ENCODE measurements around the gene FIBCD1. TPM values are rescaled to one million over a fixed set of nuclear protein-coding genes. Genes with fewer than 3 reads are reported as not detected.

Gene FIBCD1
- total RNA-seq, 1 donor from 2014 or later, result 0.66 TPM

DNA sequence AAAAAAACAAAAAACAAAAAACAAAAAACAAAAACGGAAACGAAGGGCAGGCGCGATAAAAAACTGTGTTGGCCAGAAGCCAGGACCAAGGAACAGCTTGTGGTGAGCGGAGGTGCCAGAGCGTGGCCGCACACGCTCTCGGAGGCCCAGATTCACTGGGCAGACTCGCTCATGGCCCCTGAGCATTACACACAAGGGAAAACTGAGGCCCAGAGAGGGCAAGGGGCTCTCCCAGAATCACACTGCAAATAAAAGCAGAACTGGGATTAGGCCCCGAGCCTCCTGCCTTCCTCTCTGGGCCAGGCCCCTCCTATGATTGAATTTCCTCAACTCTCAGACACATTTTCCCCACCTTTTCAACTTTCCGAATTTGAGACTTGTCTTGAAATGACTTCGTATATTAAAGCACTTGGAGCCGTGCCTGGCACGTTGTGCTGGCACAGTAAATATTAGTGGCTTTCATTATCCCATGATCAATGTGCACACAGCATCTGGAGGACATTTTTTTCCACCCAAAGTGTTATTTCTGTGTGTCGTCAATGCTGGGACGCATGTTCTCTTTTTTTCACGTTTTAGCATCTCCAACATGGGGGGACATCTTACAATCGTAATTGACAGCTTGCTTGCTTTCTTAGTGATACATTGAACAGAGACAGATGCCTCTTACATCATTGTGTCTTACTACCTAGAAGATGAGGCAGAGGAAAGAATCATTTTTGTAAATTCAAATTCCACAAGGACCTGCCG is 7.4 kb downstream of the FIBCD1 start:
- no peaks in the 10 kb centered on the region for H3K36me3 ChIP-seq (ENCODE audit: insufficient read depth, low read length)
- no peak overlapping the region for H3K4me3 Mint-ChIP-seq (ENCODE audit: unreplicated experiment)
- peaks cover 11% of the 10 kb centered on the region for H3K4me1 Mint-ChIP-seq (ENCODE audit: low read depth, unreplicated experiment)
- peaks cover 31% of the 10 kb centered on the region for H3K27me3 Mint-ChIP-seq (ENCODE audit: low read depth, unreplicated experiment)
- FAIRE-seq (no peak), DNase-seq (ENCODE audit: low read depth) (no peak)
- H3K9me3 Mint-ChIP-seq (ENCODE audit: unreplicated experiment), result no peaks in the 10 kb centered on the region
- H2AFZ ChIP-seq (ENCODE audit: low read depth, low read length), result no peak overlapping the region
- no peaks in the 10 kb centered on the region for H3K27me3 ChIP-seq (ENCODE audit: insufficient read depth, low read length)
- peaks cover 54% of the 10 kb centered on the region for H3K4me1 ChIP-seq (ENCODE audit: insufficient read depth, low read length)
- H3K9me3 ChIP-seq (ENCODE audit: insufficient read depth, low read depth, low read length), result no peaks in the 10 kb centered on the region
- no peak overlapping the region for H3K9ac ChIP-seq (ENCODE audit: low read length)
- H3K27ac Mint-ChIP-seq (ENCODE audit: unreplicated experiment), result no peak overlapping the region
- H3K36me3 Mint-ChIP-seq (ENCODE audit: low read depth, unreplicated experiment), result no peaks in the 10 kb centered on the region
- H4K20me1 ChIP-seq (ENCODE audit: insufficient read depth, low read length), result no peaks in the 10 kb centered on the region
- no peak overlapping the region for H3K27ac ChIP-seq (ENCODE audit: low read depth, low read length)
- no peak overlapping the region for H3K4me3 ChIP-seq (ENCODE audit: insufficient read depth, low read depth, low read length)
- no peak for TF ChIP-seq EZH2 (IDR thresholded peaks at IDR 0.05; ENCODE audit: insufficient read depth, low read length)
- no peak for TF ChIP-seq CTCF (IDR thresholded peaks at IDR 0.05; ENCODE audit: insufficient read depth, low read depth, low read length)
- H3K4me2 ChIP-seq (ENCODE audit: low read length), result no peak overlapping the region
- H3K79me2 ChIP-seq (ENCODE audit: insufficient read depth, low read length), result no peaks in the 10 kb centered on the region

- Histone ChIP-seq H3K4me2 (ENCODE audit: low read length) (no peak overlapping the region), H3K27me3 (ENCODE audit: insufficient read depth, low read length) (no peaks in the 10 kb centered on the region), H3K36me3 (ENCODE audit: insufficient read depth, low read length) (no peaks in the 10 kb centered on the region), H3K9me3 (ENCODE audit: insufficient read depth, low read depth, low read length) (no peaks in the 10 kb centered on the region), H3K4me1 (ENCODE audit: insufficient read depth, low read length) (peaks cover 46% of the 10 kb centered on the region), H3K27ac (ENCODE audit: low read depth, low read length) (no peak overlapping the region), H3K79me2 (ENCODE audit: insufficient read depth, low read length) (no peaks in the 10 kb centered on the region), H2AFZ (ENCODE audit: low read depth, low read length) (no peak overlapping the region), H4K20me1 (ENCODE audit: insufficient read depth, low read length) (no peaks in the 10 kb centered on the region), H3K9ac (ENCODE audit: low read length) (no peak overlapping the region), H3K4me3 (ENCODE audit: insufficient read depth, low read depth, low read length) (no peak overlapping the region)
- DNase-seq (ENCODE audit: low read depth) (no peak), FAIRE-seq (no peak)
- Mint-ChIP-seq H3K27me3 (ENCODE audit: low read depth, unreplicated experiment) (peaks cover 31% of the 10 kb centered on the region), H3K4me1 (ENCODE audit: low read depth, unreplicated experiment) (peaks cover 7% of the 10 kb centered on the region), H3K36me3 (ENCODE audit: low read depth, unreplicated experiment) (no peaks in the 10 kb centered on the region), H3K4me3 (ENCODE audit: unreplicated experiment) (no peak overlapping the region), H3K9me3 (ENCODE audit: unreplicated experiment) (no peaks in the 10 kb centered on the region), H3K27ac (ENCODE audit: unreplicated experiment) (no peak overlapping the region)
- TF ChIP-seq EZH2 (IDR thresholded peaks at IDR 0.05; ENCODE audit: insufficient read depth, low read length), result no peak
- no peak for TF ChIP-seq CTCF (IDR thresholded peaks at IDR 0.05; ENCODE audit: insufficient read depth, low read depth, low read length)
Observed at GRCh38 chr9:130930804-130931349, 8.2 kb downstream of the FIBCD1 start.

Measured in astrocyte (in vitro differentiated cells and primary cell).